ENCODE measurements around the gene ITGBL1.

Gene ITGBL1

DNA sequence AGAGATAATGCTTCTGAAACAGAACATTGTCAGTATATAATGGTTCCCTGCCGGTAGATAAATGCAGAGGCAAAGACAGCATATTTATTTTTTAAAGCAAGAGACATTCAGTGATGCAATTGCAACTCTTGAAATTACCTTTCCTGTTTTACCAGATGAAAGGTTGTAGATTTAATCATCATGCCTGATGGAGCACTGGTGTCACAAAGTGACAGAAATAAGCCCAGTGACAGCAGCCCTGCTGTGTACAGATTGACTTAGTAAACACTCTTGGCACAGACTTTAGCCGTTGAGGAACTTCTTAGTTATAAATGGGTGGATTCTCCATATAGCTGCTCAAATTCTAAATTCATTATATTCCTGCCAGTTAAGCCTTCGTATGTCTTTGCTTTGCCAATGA, 172.5 kb downstream of the ITGBL1 start:
- Histone ChIP-seq H3K79me1 (ENCODE audit: low read length) (no peaks in the 10 kb centered on the region), H3K27ac (ENCODE audit: low read depth, low read length) (no peak overlapping the region), H2BK5ac (ENCODE audit: low read length) (no peak overlapping the region)

DNA sequence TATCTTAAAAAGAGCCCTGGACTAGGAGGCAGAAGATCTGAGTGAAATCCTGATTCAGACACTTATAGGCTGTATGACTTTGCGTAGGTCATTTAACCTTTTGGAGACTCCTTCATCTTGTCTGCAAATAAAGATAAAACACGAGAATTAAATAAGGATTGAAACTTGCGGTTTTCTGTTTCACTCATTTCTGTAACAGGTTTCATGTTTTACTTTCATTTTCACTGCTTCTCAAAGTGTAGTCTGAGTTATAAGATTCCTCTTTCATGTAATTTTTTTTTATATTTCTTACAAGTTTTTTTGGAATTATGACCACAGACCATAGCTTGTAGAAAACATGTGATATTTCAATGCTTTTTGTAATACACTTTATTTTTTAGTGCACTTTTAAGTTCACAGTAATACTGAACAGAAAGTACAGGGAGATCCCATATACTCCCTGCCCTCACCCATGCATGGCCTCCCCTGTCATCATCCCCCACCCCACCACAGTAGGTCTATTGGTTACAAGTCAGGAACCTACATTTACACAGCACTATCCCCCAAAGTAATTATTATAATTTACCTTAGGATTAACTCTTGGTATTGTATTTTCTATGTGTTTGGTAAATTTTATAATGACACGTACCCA, 174.6 kb downstream of the ITGBL1 start:
- Histone ChIP-seq H3K18ac (ENCODE audit: low read length) (no peak overlapping the region), H2AK5ac (ENCODE audit: low read length) (no peak overlapping the region), H2BK5ac (ENCODE audit: low read length) (no peak overlapping the region), H3K23ac (ENCODE audit: low read length) (no peak overlapping the region), H3K4ac (ENCODE audit: low read depth, low read length) (no peak overlapping the region), H3K4me1 (ENCODE audit: control insufficient read depth, low read depth, low read length) (no peaks in the 10 kb centered on the region), H2BK120ac (ENCODE audit: low read depth, low read length) (no peak overlapping the region), H4K5ac (ENCODE audit: low read length) (no peak overlapping the region), H3K27me3 (ENCODE audit: insufficient read depth, low read length, poor library complexity) (no peaks in the 10 kb centered on the region), H3K27ac (ENCODE audit: low read depth, low read length) (no peak overlapping the region), H3K79me2 (ENCODE audit: control insufficient read depth, insufficient read depth, low read length) (no peaks in the 10 kb centered on the region), H3K36me3 (ENCODE audit: control insufficient read depth, insufficient read depth, low read length) (no peaks in the 10 kb centered on the region), H3K56ac (ENCODE audit: low read length) (no peak overlapping the region), H3K79me1 (ENCODE audit: low read length) (no peaks in the 10 kb centered on the region), H3K9ac (ENCODE audit: low read length) (no peak overlapping the region), H4K8ac (ENCODE audit: low read depth, low read length) (no peak overlapping the region), H2BK15ac (replicated peaks; ENCODE audit: low read depth) (no peak overlapping the region), H3K4me3 (ENCODE audit: low read length) (no peak overlapping the region), H3K4me2 (ENCODE audit: low read length) (no peak overlapping the region)
- DNase-seq: no peak
- whole genome bisulfite sequencing (ENCODE audit: extremely low coverage, insufficient coverage, low lambda C conversion rate): no CpG with 5 or more reads among the region's 4 CpGs

More for the DNA sequence above, 172.5 kb downstream of the ITGBL1 start:
- DNase-seq: no peak
- no peak overlapping the region for H4K8ac ChIP-seq (ENCODE audit: low read depth, low read length)
- no peaks in the 10 kb centered on the region for H3K27me3 ChIP-seq (ENCODE audit: insufficient read depth, low read length, poor library complexity)
- H3K4me3 ChIP-seq (ENCODE audit: low read length): no peak overlapping the region
- no peak overlapping the region for H3K4me2 ChIP-seq (ENCODE audit: low read length)
- H3K4ac ChIP-seq (ENCODE audit: low read depth, low read length): no peak overlapping the region
- WGBS (ENCODE audit: extremely low coverage, insufficient coverage, low lambda C conversion rate): no CpG with 5 or more reads among the region's 3 CpGs
- H3K9ac ChIP-seq (ENCODE audit: low read length): no peak overlapping the region
- no peak overlapping the region for H4K5ac ChIP-seq (ENCODE audit: low read length)
- H3K18ac ChIP-seq (ENCODE audit: low read length): no peak overlapping the region
- no peaks in the 10 kb centered on the region for H3K79me2 ChIP-seq (ENCODE audit: control insufficient read depth, insufficient read depth, low read length)
- no peak overlapping the region for H3K56ac ChIP-seq (ENCODE audit: low read length)
- H3K4me1 ChIP-seq (ENCODE audit: control insufficient read depth, low read depth, low read length): no peaks in the 10 kb centered on the region
- no peak overlapping the region for H2BK120ac ChIP-seq (ENCODE audit: low read depth, low read length)
- no peaks in the 10 kb centered on the region for H3K36me3 ChIP-seq (ENCODE audit: control insufficient read depth, insufficient read depth, low read length)
- no peak overlapping the region for H3K23ac ChIP-seq (ENCODE audit: low read length)
- no peak overlapping the region for H2BK15ac ChIP-seq (replicated peaks; ENCODE audit: low read depth)
- H2AK5ac ChIP-seq (ENCODE audit: low read length): no peak overlapping the region

DNA sequence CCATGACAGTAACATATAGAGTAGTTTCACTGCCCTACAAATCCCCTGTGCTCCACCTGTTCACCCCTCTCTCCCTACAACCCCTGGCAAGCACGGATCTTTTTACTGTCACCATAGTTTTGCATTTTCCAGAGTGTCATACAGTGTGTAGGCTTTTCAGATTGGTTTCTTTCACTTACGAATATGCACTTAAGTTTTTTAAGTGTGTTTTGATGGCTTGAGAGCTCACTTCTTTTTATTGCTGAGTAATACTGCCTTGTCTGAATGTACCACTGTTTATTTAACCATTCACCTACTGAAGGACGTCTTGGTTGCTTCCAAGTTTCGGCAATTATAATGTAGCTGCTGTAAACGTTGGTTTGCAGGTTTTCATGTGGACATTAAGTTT, 175.1 kb downstream of the ITGBL1 start:
- H3K18ac ChIP-seq (ENCODE audit: low read length): no peak overlapping the region
- H3K27me3 ChIP-seq (ENCODE audit: insufficient read depth, low read length, poor library complexity): no peaks in the 10 kb centered on the region
- H3K23ac ChIP-seq (ENCODE audit: low read length): no peak overlapping the region
- DNase-seq: no peak
- H3K79me1 ChIP-seq (ENCODE audit: low read length): no peaks in the 10 kb centered on the region
- no peak overlapping the region for H2BK15ac ChIP-seq (replicated peaks; ENCODE audit: low read depth)
- H3K4me3 ChIP-seq (ENCODE audit: low read length): no peak overlapping the region
- no peak overlapping the region for H3K4me2 ChIP-seq (ENCODE audit: low read length)
- no peak overlapping the region for H3K56ac ChIP-seq (ENCODE audit: low read length)
- H3K27ac ChIP-seq (ENCODE audit: low read depth, low read length): no peak overlapping the region
- H3K4ac ChIP-seq (ENCODE audit: low read depth, low read length): no peak overlapping the region
- no peaks in the 10 kb centered on the region for H3K79me2 ChIP-seq (ENCODE audit: control insufficient read depth, insufficient read depth, low read length)
- no peak overlapping the region for H4K5ac ChIP-seq (ENCODE audit: low read length)
- no peaks in the 10 kb centered on the region for H3K4me1 ChIP-seq (ENCODE audit: control insufficient read depth, low read depth, low read length)
- H4K8ac ChIP-seq (ENCODE audit: low read depth, low read length): no peak overlapping the region
- no peak overlapping the region for H2BK5ac ChIP-seq (ENCODE audit: low read length)
- no CpG with 5 or more reads among the region's 5 CpGs for WGBS (ENCODE audit: extremely low coverage, insufficient coverage, low lambda C conversion rate)
- no peak overlapping the region for H3K9ac ChIP-seq (ENCODE audit: low read length)
- H2BK120ac ChIP-seq (ENCODE audit: low read depth, low read length): no peak overlapping the region
- H3K36me3 ChIP-seq (ENCODE audit: control insufficient read depth, insufficient read depth, low read length): no peaks in the 10 kb centered on the region
- H2AK5ac ChIP-seq (ENCODE audit: low read length): no peak overlapping the region

DNA sequence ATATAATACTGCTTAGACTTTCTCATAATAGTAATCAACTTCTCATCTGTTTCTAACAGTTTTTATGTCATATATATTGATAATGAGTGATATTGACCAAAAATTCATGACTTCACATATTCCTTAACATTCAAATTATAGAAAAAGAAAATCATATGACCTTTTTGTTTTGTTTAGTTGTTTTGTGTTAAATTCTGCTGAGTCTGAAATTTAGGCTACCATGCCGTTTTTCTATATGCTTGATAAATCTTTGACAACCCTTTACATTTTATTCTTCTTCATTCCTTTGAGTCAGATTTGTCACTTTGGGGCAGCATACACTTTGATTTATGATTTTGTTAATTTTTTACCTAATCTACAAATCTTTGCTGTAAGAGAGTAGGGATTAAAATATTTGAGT, 176.4 kb downstream of the ITGBL1 start:
- H3K27me3 ChIP-seq (ENCODE audit: insufficient read depth, low read length, poor library complexity): no peaks in the 10 kb centered on the region
- H2BK5ac ChIP-seq (ENCODE audit: low read length): no peak overlapping the region
- no peaks in the 10 kb centered on the region for H3K79me2 ChIP-seq (ENCODE audit: control insufficient read depth, insufficient read depth, low read length)
- no peak overlapping the region for H4K8ac ChIP-seq (ENCODE audit: low read depth, low read length)
- H2BK120ac ChIP-seq (ENCODE audit: low read depth, low read length): no peak overlapping the region
- no peaks in the 10 kb centered on the region for H3K79me1 ChIP-seq (ENCODE audit: low read length)
- no peak overlapping the region for H3K18ac ChIP-seq (ENCODE audit: low read length)
- no peak overlapping the region for H2AK5ac ChIP-seq (ENCODE audit: low read length)
- H3K4me3 ChIP-seq (ENCODE audit: low read length): no peak overlapping the region
- no peak overlapping the region for H3K4ac ChIP-seq (ENCODE audit: low read depth, low read length)
- no peaks in the 10 kb centered on the region for H3K4me1 ChIP-seq (ENCODE audit: control insufficient read depth, low read depth, low read length)
- H4K5ac ChIP-seq (ENCODE audit: low read length): no peak overlapping the region
- WGBS (ENCODE audit: extremely low coverage, insufficient coverage, low lambda C conversion rate): no CpG with 5 or more reads among the region's 1 CpG
- H3K23ac ChIP-seq (ENCODE audit: low read length): no peak overlapping the region
- no peak overlapping the region for H3K9ac ChIP-seq (ENCODE audit: low read length)
- no peak overlapping the region for H3K56ac ChIP-seq (ENCODE audit: low read length)
- no peak for DNase-seq
- H3K4me2 ChIP-seq (ENCODE audit: low read length): no peak overlapping the region
- no peak overlapping the region for H3K27ac ChIP-seq (ENCODE audit: low read depth, low read length)
- H3K36me3 ChIP-seq (ENCODE audit: control insufficient read depth, insufficient read depth, low read length): no peaks in the 10 kb centered on the region
- H2BK15ac ChIP-seq (replicated peaks; ENCODE audit: low read depth): no peak overlapping the region

DNA sequence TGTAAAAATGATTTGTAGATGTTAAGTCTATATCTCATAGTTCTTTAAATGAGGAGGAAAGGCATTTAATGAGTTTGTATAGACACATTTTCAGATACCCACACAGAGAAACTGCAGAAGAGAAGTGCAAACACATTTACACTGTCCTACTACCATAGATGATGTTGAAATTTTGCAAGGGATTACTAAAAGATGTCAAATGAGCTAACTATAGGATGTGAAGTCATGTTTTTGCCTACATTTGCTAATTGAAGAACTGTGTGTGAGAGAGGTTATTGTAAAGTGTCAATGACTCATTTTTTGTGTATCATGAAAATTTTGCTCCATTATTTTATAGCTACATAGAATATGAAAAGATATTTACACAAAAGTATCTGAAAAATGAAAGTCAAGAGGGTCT, 178.9 kb downstream of the ITGBL1 start:
- Histone ChIP-seq H3K79me2 (ENCODE audit: control insufficient read depth, insufficient read depth, low read length) (no peaks in the 10 kb centered on the region), H3K18ac (ENCODE audit: low read length) (no peak overlapping the region), H2AK5ac (ENCODE audit: low read length) (no peak overlapping the region), H2BK15ac (replicated peaks; ENCODE audit: low read depth) (no peak overlapping the region), H3K4ac (ENCODE audit: low read depth, low read length) (no peak overlapping the region), H3K9ac (ENCODE audit: low read length) (no peak overlapping the region), H3K4me2 (ENCODE audit: low read length) (no peak overlapping the region), H3K4me1 (ENCODE audit: control insufficient read depth, low read depth, low read length) (no peaks in the 10 kb centered on the region), H4K8ac (ENCODE audit: low read depth, low read length) (no peak overlapping the region), H3K79me1 (ENCODE audit: low read length) (no peaks in the 10 kb centered on the region), H3K56ac (ENCODE audit: low read length) (no peak overlapping the region), H4K5ac (ENCODE audit: low read length) (no peak overlapping the region), H2BK120ac (ENCODE audit: low read depth, low read length) (no peak overlapping the region), H3K36me3 (ENCODE audit: control insufficient read depth, insufficient read depth, low read length) (no peaks in the 10 kb centered on the region), H3K23ac (ENCODE audit: low read length) (no peak overlapping the region), H2BK5ac (ENCODE audit: low read length) (no peak overlapping the region), H3K4me3 (ENCODE audit: low read length) (no peak overlapping the region), H3K27me3 (ENCODE audit: insufficient read depth, low read length, poor library complexity) (no peaks in the 10 kb centered on the region), H3K27ac (ENCODE audit: low read depth, low read length) (no peak overlapping the region)
- no peak for DNase-seq

DNA sequence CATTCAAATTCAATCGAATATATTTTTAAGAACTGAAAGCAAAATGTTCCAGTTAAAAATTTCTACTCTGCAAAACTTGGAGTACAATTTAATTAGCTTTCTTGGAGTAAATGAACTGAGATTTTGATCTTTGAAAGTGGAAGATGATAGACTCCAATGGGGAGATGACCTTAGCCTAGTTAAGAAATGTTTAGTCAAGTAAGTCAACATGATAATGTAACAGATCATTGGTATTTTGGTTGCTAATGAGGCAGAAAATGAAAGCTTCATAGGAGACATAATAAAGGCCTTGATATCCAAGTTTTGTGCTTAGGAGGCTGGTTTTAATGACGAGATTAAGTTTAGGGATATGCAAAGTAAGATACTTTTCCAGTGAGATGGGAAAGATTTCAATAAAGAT, 181.7 kb downstream of the ITGBL1 start:
- Histone ChIP-seq H3K79me2 (ENCODE audit: control insufficient read depth, insufficient read depth, low read length) (no peaks in the 10 kb centered on the region), H3K79me1 (ENCODE audit: low read length) (no peaks in the 10 kb centered on the region)
- no peak for DNase-seq

More for the DNA sequence above, 181.7 kb downstream of the ITGBL1 start:
- Histone ChIP-seq H3K18ac (ENCODE audit: low read length) (no peak overlapping the region), H3K4me2 (ENCODE audit: low read length) (no peak overlapping the region), H3K4me1 (ENCODE audit: control insufficient read depth, low read depth, low read length) (no peaks in the 10 kb centered on the region), H3K4me3 (ENCODE audit: low read length) (no peak overlapping the region), H4K8ac (ENCODE audit: low read depth, low read length) (no peak overlapping the region), H4K5ac (ENCODE audit: low read length) (no peak overlapping the region), H2BK5ac (ENCODE audit: low read length) (no peak overlapping the region), H3K9ac (ENCODE audit: low read length) (no peak overlapping the region), H2BK120ac (ENCODE audit: low read depth, low read length) (no peak overlapping the region), H2AK5ac (ENCODE audit: low read length) (no peak overlapping the region), H3K27ac (ENCODE audit: low read depth, low read length) (no peak overlapping the region), H3K27me3 (ENCODE audit: insufficient read depth, low read length, poor library complexity) (no peaks in the 10 kb centered on the region), H3K4ac (ENCODE audit: low read depth, low read length) (no peak overlapping the region), H2BK15ac (replicated peaks; ENCODE audit: low read depth) (no peak overlapping the region), H3K23ac (ENCODE audit: low read length) (no peak overlapping the region), H3K36me3 (ENCODE audit: control insufficient read depth, insufficient read depth, low read length) (no peaks in the 10 kb centered on the region), H3K56ac (ENCODE audit: low read length) (no peak overlapping the region)
- WGBS (ENCODE audit: extremely low coverage, insufficient coverage, low lambda C conversion rate): no CpG with 5 or more reads among the region's 2 CpGs
